HEK293 (cell line): Measurements from ENCODE around the gene TRAF6.
"Not testable (repeated sequence)": the region's sequence is repeated elsewhere in the genome, so short reads cannot be mapped to it uniquely, and the experiment has no call there.

Experiments
- CTCF ChIA-PET: fragments of 350-600 bp; formaldehyde crosslinking; extraction: SDS; loops from one replicate; lab custom pipeline; 2021; ENCODE audit warnings: antibody characterized with exemption; lab: Yijun Ruan, JAX
- POLR2A ChIA-PET: fragments of 300-600 bp; formaldehyde crosslinking; extraction: SDS; loops from one replicate; lab custom pipeline; 2020; ENCODE audit warnings: antibody characterized with exemption, inconsistent platforms; lab: Yijun Ruan, JAX
- H3K27ac ChIP-seq: fragments of 200-500 bp; sonication (Bioruptor generic); 2 replicates; pipeline ENCODE4 v1.5.1; 2014; ENCODE audit warnings: low read depth, low read length, control low read depth, inconsistent platforms; ENCODE audit errors: extremely low read depth
- H3K36me3 ChIP-seq, 2 experiments: fragments of 200-500 bp in 1 of 2; sonication (Bioruptor generic) in 1 of 2; 1 replicate in 1 of 2; 2 replicates in 1 of 2; pipeline ENCODE4 v1.5.1; 2014 to 2017; ENCODE audit warnings: inconsistent platforms in 2 of 2, low read length in 2 of 2; ENCODE audit not compliant: control insufficient read depth in 2 of 2, insufficient read depth in 1 of 2
- H3K4me1 ChIP-seq: fragments of 200-500 bp; sonication (Bioruptor generic); 2 replicates; pipeline ENCODE4 v1.5.1; 2014; ENCODE audit warnings: mild to moderate bottlenecking, low read length, inconsistent platforms; ENCODE audit not compliant: control insufficient read depth, insufficient read depth
- H3K4me3 ChIP-seq: 2 replicates; pipeline ENCODE4 v1.5.1; 2011; ENCODE audit warnings: low read depth, mild to moderate bottlenecking, control low read depth, low read length, moderate library complexity
- H3K9me3 ChIP-seq: fragments of 200-500 bp; sonication (Bioruptor generic); 2 replicates; pipeline ENCODE4 v1.5.1; 2014; ENCODE audit warnings: low read depth, low read length, inconsistent platforms; ENCODE audit not compliant: control insufficient read depth, insufficient read depth
- AEBP2 ChIP-seq: fragments of 450-650 bp; formaldehyde crosslinking; IDR thresholded peaks from 2 replicates; pipeline ENCODE4 v1.5.1; 2016; ENCODE audit warnings: missing biosample characterization, missing genetic modification characterization, borderline replicate concordance
- GLI2 ChIP-seq: fragments of 450-650 bp; formaldehyde crosslinking; IDR thresholded peaks from 2 replicates; pipeline ENCODE4; 2017; ENCODE audit warnings: missing biosample characterization, missing genetic modification characterization, low read depth, borderline replicate concordance
- OSR2 ChIP-seq: fragments of 450-650 bp; formaldehyde crosslinking; IDR thresholded peaks from 2 replicates; pipeline ENCODE4 v1.5.1; 2016; ENCODE audit warnings: missing biosample characterization, missing genetic modification characterization
- PATZ1 ChIP-seq: fragments of 450-650 bp; formaldehyde crosslinking; IDR thresholded peaks from 2 replicates; pipeline ENCODE4 v1.5.1; 2016; ENCODE audit warnings: missing biosample characterization, missing genetic modification characterization
- TSHZ1 ChIP-seq: fragments of 450-650 bp; formaldehyde crosslinking; IDR thresholded peaks from 2 replicates; pipeline ENCODE4 v1.5.1; 2016; ENCODE audit warnings: missing biosample characterization, missing genetic modification characterization, borderline replicate concordance
- ZBTB11 ChIP-seq: fragments of 450-650 bp; formaldehyde crosslinking; conservative IDR thresholded peaks from 2 replicates; pipeline ENCODE4 v1.5.1; 2016; ENCODE audit warnings: low read depth, missing biosample characterization, missing genetic modification characterization
- ZNF112 ChIP-seq: fragments of 450-650 bp; formaldehyde crosslinking; IDR thresholded peaks from 2 replicates; pipeline ENCODE4 v1.5.0; 2017; ENCODE audit warnings: missing biosample characterization, missing genetic modification characterization
- ZNF132 ChIP-seq: fragments of 450-650 bp; formaldehyde crosslinking; IDR thresholded peaks from 2 replicates; pipeline ENCODE4 v1.5.1; 2017; ENCODE audit warnings: missing biosample characterization, missing genetic modification characterization, borderline replicate concordance
- ZNF138 ChIP-seq: fragments of 450-650 bp; formaldehyde crosslinking; IDR thresholded peaks from 2 replicates; pipeline ENCODE4 v1.5.1; 2016; ENCODE audit warnings: missing biosample characterization, missing genetic modification characterization, borderline replicate concordance
- ZNF274 ChIP-seq, 2 experiments: fragments of 200-500 bp in 1 of 2; fragments of 450-650 bp in 1 of 2; sonication (Bioruptor generic) in 1 of 2; formaldehyde crosslinking in 1 of 2; IDR thresholded peaks; 2 replicates each; pipeline versions ENCODE4 v1.5.1 to v1.6.1; 2014 to 2016; ENCODE audit warnings: borderline replicate concordance in 1 of 2, inconsistent platforms in 1 of 2, low read length in 1 of 2, missing biosample characterization in 1 of 2, missing genetic modification characterization in 1 of 2
- ZNF561 ChIP-seq: fragments of 450-650 bp; IDR thresholded peaks from 2 replicates; pipeline ENCODE4 v1.5.1; 2018; ENCODE audit warnings: missing biosample characterization, missing genetic modification characterization, borderline replicate concordance
- ZNF621 ChIP-seq: fragments of 450-650 bp; formaldehyde crosslinking; IDR thresholded peaks from 2 replicates; pipeline ENCODE4 v1.5.1; 2017; ENCODE audit warnings: missing biosample characterization, missing genetic modification characterization
- ZNF791 ChIP-seq: fragments of 450-650 bp; formaldehyde crosslinking; IDR thresholded peaks from 2 replicates; pipeline ENCODE4 v1.5.1; 2016; ENCODE audit warnings: missing biosample characterization, missing genetic modification characterization
- ZSCAN5A ChIP-seq: fragments of 450-650 bp; formaldehyde crosslinking; IDR thresholded peaks from 2 replicates; pipeline ENCODE4 v1.5.1; 2016; ENCODE audit warnings: missing biosample characterization, missing genetic modification characterization

TRAF6 gene

GRCh38 chr11:36487619-36488018 lies 22.5 kb downstream of the TRAF6 start (continued):
- TF ChIP-seq PATZ1 (tag by site-specific recombination) (no peak), ZNF621 (tag by site-specific recombination) (no peak), AEBP2 (tag by site-specific recombination) (no peak), ZSCAN5A (no peak)

- H3K4me3 ChIP-seq = no peak overlapping the region
- CTCF ChIA-PET = no interaction called here
- H3K27ac ChIP-seq = no peak overlapping the region
- POLR2A ChIA-PET = no interaction called here
- peaks cover 3 to 65% of the 10 kb centered on the region in 2 experiments; a peak in 2 of 3 replicates for H3K36me3 ChIP-seq
- H3K4me1 ChIP-seq = no peaks in the 10 kb centered on the region
- TF ChIP-seq TSHZ1 (tag by site-specific recombination) = no peak
- H3K9me3 ChIP-seq = no peaks in the 10 kb centered on the region
Measured at GRCh38 chr11:36485298-36486002, 24.6 kb downstream of the TRAF6 start.

- POLR2A ChIA-PET, H3K4me1 ChIP-seq: not testable (repeated sequence)
- CTCF ChIA-PET = interaction anchor here (0.9 kb wide), 1 partner anchor 190 kb away, joined by 4 read pairs; no protein-coding TSS in a partner anchor
Measured at GRCh38 chr11:36483042-36483441, 27.0 kb downstream of the TRAF6 start.

GRCh38 chr11:36480833-36481232 lies 29.2 kb downstream of the TRAF6 start:
- ChIA-PET POLR2A (interaction anchor here (0.6 to 0.8 kb wide), 2 partner anchors 15 to 19 kb away, joined by 4 to 5 read pairs; no protein-coding TSS in a partner anchor), CTCF (interaction anchor here (0.5 to 9.4 kb wide), 13 partner anchors 12 to 995 kb away, joined by 3 to 247 read pairs (median 4); partner anchors contain the start of genes COMMD9 and PRR5L)
- TF ChIP-seq ZNF138 (tag by site-specific recombination) (no peak), ZNF791 (tag by site-specific recombination) (no peak), ZNF112 (no peak), ZNF561 (tag by site-specific recombination) (no peak), ZNF132 (tag by site-specific recombination) (no peak), ZBTB11 (tag by site-specific recombination) (no peak), GLI2 (no peak), ZNF274 (IDR thresholded peaks at IDR 0.05; ENCODE audit: low read length) (no peak), ZNF274 (tag by site-specific recombination; IDR thresholded peaks at IDR 0.05; ENCODE audit: borderline replicate concordance) (no peak), OSR2 (tag by site-specific recombination) (no peak)
- H3K36me3 ChIP-seq = peaks cover 0 to 21% of the 10 kb centered on the region in 2 experiments; a peak in 2 of 3 replicates
- H3K27ac ChIP-seq = no peak overlapping the region
- H3K4me3 ChIP-seq = no peak overlapping the region
- H3K9me3 ChIP-seq = no peaks in the 10 kb centered on the region
- H3K4me1 ChIP-seq = no peaks in the 10 kb centered on the region

More at GRCh38 chr11:36483042-36483441, 27.0 kb downstream of the TRAF6 start:
- not testable (repeated sequence) for H3K9me3 ChIP-seq, H3K4me3 ChIP-seq, H3K27ac ChIP-seq
- H3K36me3 ChIP-seq = peaks cover 3 to 41% of the 10 kb centered on the region in 2 experiments; a peak in 2 of 3 replicates
